K562 (cell line): Measurements from ENCODE around the gene ITM2A. TPM values are rescaled to one million over a fixed set of nuclear protein-coding genes. Genes with fewer than 3 reads are reported as not detected.

Source experiments
- ATAC-seq: fragments of 200-7000 bp; cut with Tn5 transposase; 3 replicates; pipeline ENCODE4 v1.9.1; 2020; ENCODE audit warnings: moderate library complexity
- BruUV-seq: library from RNA; stranded (reverse); fragments of 400-500 nt; replicated peaks from 2 replicates; lab custom pipeline; 2021; lab: Mats Ljungman, UMichigan
- CTCF ChIA-PET: fragments of 300-600 bp; formaldehyde crosslinking; extraction: SDS; loops from one replicate; lab custom pipeline; 2021; ENCODE audit warnings: low intra/inter-chr PET ratio; lab: Yijun Ruan, JAX
- POLR2A ChIA-PET: fragments of 300-600, 350-650 bp; sonication (Branson Sonifier 250); formaldehyde crosslinking; extraction: SDS; loops from one replicate; lab custom pipeline; 2021; ENCODE audit warnings: antibody characterized with exemption, inconsistent platforms; lab: Yijun Ruan, JAX
- DNase-seq, 4 experiments: peaks; one replicate each; pipeline versions ENCODE4 v3.0.0 to v3.0.0-alpha.2; 2011 to 2018; ENCODE audit warnings: low spot score in 3 of 4, mixed read lengths in 3 of 4; ENCODE audit errors: extremely low read depth in 1 of 4
- FAIRE-seq: peaks from 2 replicates; lab custom pipeline; 2011; peaks lifted over from hg19 to GRCh38; lab: Jason Lieb, UNC
- H2AFZ ChIP-seq: 2 replicates; pipeline ENCODE4 v1.6.0; 2011; ENCODE audit warnings: low read depth, low read length, control low read depth, inconsistent platforms
- H3K27ac ChIP-seq: fragments of 200-600 bp; 3 replicates; pipeline ENCODE4 v1.8.0; 2011; ENCODE audit warnings: low read depth, mild to moderate bottlenecking, control low read depth, inconsistent platforms, low read length, moderate library complexity, mixed read lengths; ENCODE audit errors: extremely low read depth
- H3K27me3 ChIP-seq, 2 experiments: fragments of 300-600 bp in 1 of 2; 2 replicates in 1 of 2; 3 replicates in 1 of 2; pipeline versions ENCODE4 v1.6.0 to v1.8.0; 2011; ENCODE audit warnings: inconsistent platforms in 2 of 2, low read length in 2 of 2, mild to moderate bottlenecking in 1 of 2, mixed read lengths in 1 of 2, moderate library complexity in 1 of 2; ENCODE audit not compliant: control insufficient read depth in 2 of 2, insufficient read depth in 2 of 2
- H3K36me3 ChIP-seq: fragments of 300-600 bp; 3 replicates; pipeline ENCODE4 v1.8.0; 2011; ENCODE audit warnings: mild to moderate bottlenecking, low read length, inconsistent platforms; ENCODE audit not compliant: control insufficient read depth, insufficient read depth
- H3K4me1 ChIP-seq, 2 experiments: fragments of 200-600 bp in 1 of 2; replicated peaks in 1 of 2; 2 replicates in 1 of 2; 3 replicates in 1 of 2; pipeline versions ENCODE4 v1.5.1 to v1.8.0; 2011; ENCODE audit warnings: inconsistent platforms in 2 of 2, low read length in 2 of 2, mild to moderate bottlenecking in 1 of 2, mixed read lengths in 1 of 2, moderate library complexity in 1 of 2; ENCODE audit not compliant: control insufficient read depth in 2 of 2, insufficient read depth in 2 of 2
- H3K4me2 ChIP-seq: 2 replicates; pipeline ENCODE4 v1.6.1; 2011; ENCODE audit warnings: low read length, control low read depth, inconsistent platforms, mixed read lengths; ENCODE audit not compliant: insufficient read depth
- H3K4me3 ChIP-seq: fragments of 200-600 bp; sonication (generic), shearing (Covaris generic); 2 replicates; pipeline ENCODE4 v1.5.1; 2016; ENCODE audit warnings: control low read depth, inconsistent platforms
- H3K79me2 ChIP-seq: fragments of 200-600 bp; 3 replicates; pipeline ENCODE4 v1.8.0; 2011; ENCODE audit warnings: low read length, inconsistent platforms; ENCODE audit not compliant: control insufficient read depth, insufficient read depth
- H3K9ac ChIP-seq, 2 experiments: 2 replicates each; pipeline versions ENCODE4 v1.6.0 to v1.6.1; 2011; ENCODE audit warnings: low read depth in 2 of 2, low read length in 2 of 2, control low read depth in 1 of 2, inconsistent platforms in 1 of 2, mild to moderate bottlenecking in 1 of 2, mixed read lengths in 1 of 2; ENCODE audit not compliant: insufficient read depth in 1 of 2
- H3K9me1 ChIP-seq: one replicate; pipeline ENCODE4 v1.6.0; 2011; ENCODE audit warnings: inconsistent platforms, mild to moderate bottlenecking, low read length, moderate library complexity; ENCODE audit not compliant: control insufficient read depth, insufficient read depth
- H3K9me3 ChIP-seq: replicated peaks from 2 replicates; pipeline ENCODE4 v1.5.1; 2011; ENCODE audit warnings: low read depth, low read length, inconsistent platforms; ENCODE audit not compliant: control insufficient read depth, insufficient read depth
- H4K20me1 ChIP-seq: replicated peaks from 2 replicates; pipeline ENCODE4 v1.6.1; 2011; ENCODE audit warnings: low read length, inconsistent platforms, mixed read lengths; ENCODE audit not compliant: control insufficient read depth, insufficient read depth
- BRCA1 ChIP-seq, 2 experiments: fragments of 450-650 bp in 1 of 2; sonication (generic) in 1 of 2; formaldehyde crosslinking in 1 of 2; IDR thresholded peaks; 2 replicates each; pipeline versions ENCODE4 v1.5.0 to v1.6.1; 2017 to 2020; ENCODE audit warnings: mild to moderate bottlenecking in 1 of 2, missing genetic modification reagents in 1 of 2
- FOXJ3 ChIP-seq: sonication (generic); formaldehyde crosslinking; IDR thresholded peaks from 2 replicates; pipeline ENCODE4 v1.4.0; 2020; ENCODE audit warnings: mild to moderate bottlenecking, missing genetic modification reagents
- LCOR ChIP-seq: sonication (generic); formaldehyde crosslinking; IDR thresholded peaks from 2 replicates; pipeline ENCODE4 v1.8.0; 2022; ENCODE audit warnings: mild to moderate bottlenecking, missing genetic modification reagents
- NCOA6 ChIP-seq: fragments of 450-650 bp; IDR thresholded peaks from 2 replicates; pipeline ENCODE4 v1.6.1; 2017; ENCODE audit warnings: mild to moderate bottlenecking
- SMAD1 ChIP-seq: fragments of 150-350 bp; IDR thresholded peaks from 2 replicates; pipeline ENCODE4 v1.6.1; 2014; ENCODE audit warnings: low read length, low read depth; ENCODE audit not compliant: partially characterized antibody
- SMAD3 ChIP-seq: fragments of 450-650 bp; formaldehyde crosslinking; conservative IDR thresholded peaks from 2 replicates; pipeline ENCODE4 v1.4.0; 2020; ENCODE audit warnings: mild to moderate bottlenecking
- SMC3 ChIP-seq: conservative IDR thresholded peaks from 2 replicates; pipeline ENCODE4 v1.6.1; 2011; ENCODE audit warnings: low read depth, low read length, improper control_type of control experiment; ENCODE audit not compliant: insufficient read depth
- ZNF143 ChIP-seq: sonication (generic); formaldehyde crosslinking; IDR thresholded peaks from 2 replicates; pipeline ENCODE4 v1.9.0; 2022; ENCODE audit warnings: mild to moderate bottlenecking, missing genetic modification reagents
- ZNF239 ChIP-seq: fragments of 250-450 bp; sonication (Bioruptor Pico); IDR thresholded peaks from 2 replicates; pipeline ENCODE4 v1.4.0; 2020; ENCODE audit warnings: mild to moderate bottlenecking
- ZNF507 ChIP-seq: conservative IDR thresholded peaks from 2 replicates; pipeline ENCODE4 v1.6.1; 2017; ENCODE audit warnings: missing genetic modification characterization, missing compliant biosample characterization
- WGBS: fragments of 100-300 bp; shearing (Covaris generic); methylation state at CpG from one replicate; pipeline ENCODE4 v1.1.6; 2016; ENCODE audit warnings: low coverage, mixed read lengths; ENCODE audit not compliant: insufficient coverage; ENCODE audit errors: missing lambda C conversion rate; 5-methylcytosine and 5-hydroxymethylcytosine counted together
- in situ Hi-C: fragments of 300-500 bp; cut with MboI; formaldehyde crosslinking; loops from 4 replicates; pipeline ENCODE4 v1.15.0; 2018; ENCODE audit warnings: inconsistent platforms, mixed read lengths
- intact Hi-C: fragments of 100-400 bp; cut with micrococcal nuclease; formaldehyde crosslinking; loops from 2 replicates; pipeline ENCODE4 v1.14.2; 2022
- polyA plus RNA-seq, 8 experiments: library from polyadenylated mRNA; depleted of rRNA in 4 of 8; stranded (reverse) in 5 of 8; unstranded in 3 of 8; fragments of >200 nt; fragmentation: Nextera tagmentation in 2 of 8; fragmentation: Illumina TruSeq in 1 of 8; extraction: Ambion mirVana in 2 of 8; extraction: Trizol in 1 of 8; gene quantifications; 2 replicates each; pipeline versions ENCODE4 v1.2.1 to v1.2.3, GENCODE V29; 2011 to 2014; ENCODE audit warnings: inconsistent platforms in 1 of 8, missing spikeins in 1 of 8
- total RNA-seq, 7 experiments: library from RNA; depleted of rRNA in 6 of 7; stranded (reverse); fragments of >200 nt in 6 of 7; fragmentation: Illumina TruSeq in 2 of 7; extraction: Trizol in 2 of 7; gene quantifications; 2 replicates each; pipeline versions ENCODE4 v1.2.1 to v1.2.3, GENCODE V29; 2011 to 2021; ENCODE audit warnings: low replicate concordance in 1 of 7
- TF ChIP-seq, protein P1 (sequence below): fragments of 250-450 bp; sonication (Bioruptor Pico); IDR thresholded peaks from 2 replicates; pipeline ENCODE4 v1.8.0; 2021; ENCODE audit warnings: moderate library complexity, mild to moderate bottlenecking, inconsistent platforms

ITM2A gene
- total and polyA plus RNA-seq, 9 of the 15 experiments (the other 6 are each of a cell fraction or from before 2014, with no cell fraction given): 29.4 to 117 (median 57.4) TPM

DNA sequence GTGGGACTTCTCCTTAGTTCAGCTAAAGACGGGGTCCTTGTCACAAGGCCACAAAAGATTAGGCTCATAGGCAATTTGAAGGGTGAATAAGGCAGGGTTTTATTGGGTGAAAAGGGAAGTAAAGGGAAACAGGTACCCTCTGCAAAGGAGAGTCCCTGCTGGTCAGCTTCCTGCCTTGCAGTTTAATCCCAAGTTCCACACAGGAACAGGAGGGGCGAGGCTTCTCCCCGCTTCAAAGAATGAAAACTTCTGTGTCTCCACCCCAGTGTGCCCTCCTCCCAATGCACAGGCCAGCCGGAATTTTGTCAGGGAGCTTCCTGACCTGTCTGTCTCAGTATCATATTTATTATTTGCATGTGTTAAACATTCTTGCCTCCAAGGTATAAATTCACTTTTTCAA is 37.1 kb downstream of the ITM2A start:
- Histone ChIP-seq H3K9me1 (no peaks in the 10 kb centered on the region), H3K4me1 (no peaks in the 10 kb centered on the region), H2AFZ (no peak overlapping the region), H3K4me3 (no peak overlapping the region), H3K27me3 (no peaks in the 10 kb centered on the region), H3K79me2 (no peaks in the 10 kb centered on the region), H3K36me3 (no peaks in the 10 kb centered on the region), H3K4me2 (no peak overlapping the region), H4K20me1 (no peaks in the 10 kb centered on the region), H3K9me3 (no peaks in the 10 kb centered on the region), H3K27ac (no peak overlapping the region), H3K9ac (no peak overlapping the region)
- intact Hi-C loops: no loop called here
- in situ Hi-C loops: no loop called here
- CTCF ChIA-PET: no interaction called here
- FAIRE-seq (no peak), ATAC-seq (no peak), DNase-seq (peak in 1 of 4 experiments; percentile 3)
- BruUV-seq: no TSS peak
- 2% methylated on average over 4 of the region's 4 CpGs for WGBS
- POLR2A ChIA-PET: interaction anchor here (0.6 kb wide), 1 partner anchor 9 kb away, joined by 3 read pairs; no protein-coding TSS in a partner anchor
- TF ChIP-seq, protein P1, sequence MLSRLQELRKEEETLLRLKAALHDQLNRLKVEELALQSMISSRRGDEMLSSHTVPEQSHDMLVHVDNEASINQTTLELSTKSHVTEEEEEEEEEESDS (CRISPR knock-in tag): no peak
- TF ChIP-seq SMAD1 (no peak), SMAD3 (CRISPR knock-in tag) (no peak), ZNF143 (no peak), LCOR (no peak), ZNF507 (tag) (no peak), ZNF239 (CRISPR knock-in tag) (no peak), BRCA1 (IDR thresholded peaks at IDR 0.05) (no peak), BRCA1 (CRISPR knock-in tag; IDR thresholded peaks at IDR 0.05) (no peak), SMC3 (no peak), FOXJ3 (CRISPR knock-in tag) (no peak), NCOA6 (no peak)
